ENCODE measurements around the gene PVRIG. TPM values are rescaled to one million over a fixed set of nuclear protein-coding genes. Genes with fewer than 3 reads are reported as not detected.
"Not testable (repeated sequence)": the region's sequence is repeated elsewhere in the genome, so short reads cannot be mapped to it uniquely, and the experiment has no call there.

Gene PVRIG
- total and polyA plus RNA-seq, 12 donors: 0.21 to 1.8 (median 0.49) TPM; not detected in 2

DNA sequence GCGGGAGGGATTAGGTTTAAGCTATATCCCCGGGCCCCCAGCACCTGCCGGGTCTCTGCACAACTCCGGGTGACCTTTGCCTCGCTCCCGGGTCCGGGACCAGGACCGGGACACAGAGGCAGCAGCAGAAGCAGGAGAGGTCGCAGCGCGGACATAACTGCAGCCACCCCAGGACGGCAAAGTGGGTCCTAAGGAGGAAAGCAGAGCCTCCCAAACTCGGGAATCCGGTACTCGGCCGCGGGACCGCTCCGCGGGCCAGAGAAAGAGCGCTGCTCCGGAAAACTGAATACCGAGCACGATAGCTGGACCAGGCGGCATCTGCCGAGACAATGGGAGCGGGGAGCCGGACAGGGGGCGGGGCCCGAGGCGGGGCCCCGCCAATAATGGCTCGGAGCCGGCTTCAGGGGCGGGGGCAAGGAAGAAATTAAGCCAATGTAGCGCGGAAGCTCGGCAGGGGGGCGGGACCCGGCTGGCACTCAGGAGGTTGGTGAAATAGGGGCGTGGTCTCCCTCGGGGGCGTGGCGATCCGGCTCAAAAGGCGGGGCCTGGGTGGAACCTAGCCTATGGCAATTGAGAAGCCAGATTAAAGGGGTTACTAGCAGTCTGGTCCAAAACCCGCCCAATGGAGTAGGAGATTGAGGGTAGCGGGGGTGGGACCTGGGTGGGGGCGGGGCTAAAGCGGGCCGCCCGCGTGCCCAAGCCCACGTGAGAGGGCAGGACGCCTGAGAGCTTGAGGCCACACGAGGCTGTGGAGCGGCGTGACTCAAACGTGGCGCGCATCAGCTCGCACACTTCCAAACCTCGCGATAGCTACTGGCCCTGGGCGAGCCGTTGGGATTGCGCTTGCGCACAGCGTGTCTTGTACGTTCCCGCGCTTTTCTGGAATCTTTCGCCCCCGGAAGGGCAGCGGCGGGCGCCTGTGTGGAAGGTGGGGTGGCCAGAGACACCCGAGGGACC, 42.4 kb upstream of the PVRIG start, which contains the start of the genes GPC2 and STAG3:
TSS of gene GPC2 (minus strand) at position 337 of the 957 bp plus-strand sequence. CDS start at position 155, 182 bp downstream.
TSS of gene STAG3 (plus strand) at position 874 of the 957 bp plus-strand sequence. CDS start 2,639 bp downstream, outside the sequence.
- H3K4me1 ChIP-seq (replicated peaks in 1 of 2): peaks cover 0 to 5% of the 10 kb centered on the region in 2 donors
- H3K4me3 ChIP-seq: peak within 1 kb of the TSS in 1 of 4 donors; percentile 46
- H3K27ac ChIP-seq: no peak within 1 kb of the TSS
- no peak for TF ChIP-seq CTCF (IDR thresholded peaks at IDR 0.05)
- TF ChIP-seq POLR2A (IDR thresholded peaks at IDR 0.05): no peak
- H3K27me3 ChIP-seq: no peaks in the 10 kb centered on the region
- H3K9me3 ChIP-seq (replicated peaks in 1 of 3): no peaks in the 10 kb centered on the region
- 1 to 9% (median 4%) methylated on average over 37 to 78 of the region's 78 CpGs for WGBS, 4 donors
- peak; percentile 95 to 98 (median 97) for DNase-seq
- H3K36me3 ChIP-seq (replicated peaks in 1 of 2): no peaks in the 10 kb centered on the region
- intact Hi-C loops (cut with DNase I): no loop called here

GRCh38 chr7:100180084-100180483, 39.7 kb upstream of the PVRIG start:
- intact Hi-C loops (cut with DNase I); H3K27me3 ChIP-seq; H3K4me3 ChIP-seq; H3K27ac ChIP-seq; DNase-seq; H3K9me3 ChIP-seq (replicated peaks in 1 of 3); H3K4me1 ChIP-seq (replicated peaks in 1 of 2); H3K36me3 ChIP-seq (replicated peaks in 1 of 2): not testable (repeated sequence)
- 88 to 93% (median 90%) methylated on average over 3 of the region's 3 CpGs for WGBS, 4 donors

- DNase-seq; H3K27me3 ChIP-seq; H3K9me3 ChIP-seq (replicated peaks in 1 of 3); H3K4me3 ChIP-seq; H3K27ac ChIP-seq; intact Hi-C loops (cut with DNase I); H3K4me1 ChIP-seq (replicated peaks in 1 of 2); H3K36me3 ChIP-seq (replicated peaks in 1 of 2): not testable (repeated sequence)
- 69 to 83% (median 73%) methylated on average over 6 of the region's 6 CpGs for WGBS, 4 donors
These were observed 37.1 kb upstream of the PVRIG start for GRCh38 chr7:100182616-100183015.

- H3K4me1 ChIP-seq (replicated peaks in 1 of 2); H3K9me3 ChIP-seq (replicated peaks in 1 of 3); H3K36me3 ChIP-seq (replicated peaks in 1 of 2); intact Hi-C loops (cut with DNase I); H3K27ac ChIP-seq; H3K4me3 ChIP-seq; H3K27me3 ChIP-seq: not testable (repeated sequence)
- WGBS, 4 donors: 85 to 96% (median 92%) methylated on average over 6 of the region's 6 CpGs
- DNase-seq: peak in 1 of 7 donors; percentile 15
These were observed 36.7 kb upstream of the PVRIG start for GRCh38 chr7:100183090-100183489.

- intact Hi-C loops (cut with DNase I): no loop called here
- no peak for DNase-seq
- TF ChIP-seq CTCF (IDR thresholded peaks at IDR 0.05) (no peak), POLR2A (IDR thresholded peaks at IDR 0.05) (no peak)
- Histone ChIP-seq H3K27me3 (no peaks in the 10 kb centered on the region), H3K9me3 (replicated peaks in 1 of 3) (no peaks in the 10 kb centered on the region), H3K27ac (no peak overlapping the region), H3K36me3 (replicated peaks in 1 of 2) (no peaks in the 10 kb centered on the region), H3K4me3 (no peak overlapping the region), H3K4me1 (replicated peaks in 1 of 2) (no peaks in the 10 kb centered on the region)
- WGBS, 4 donors: 67 to 92% (median 81%) methylated on average over 2 of the region's 2 CpGs
These were observed 34.0 kb upstream of the PVRIG start for GRCh38 chr7:100185726-100186125.
